A549 (cell line): ENCODE data around the gene MCTP1.

Source experiments
- CTCF ChIP-seq: fragments of >200 bp; sonication (Bioruptor Twin); formaldehyde crosslinking; IDR thresholded peaks from 3 replicates; pipeline ENCODE4 v1.5.1; 2016
- POLR2A ChIP-seq: IDR thresholded peaks from 2 replicates; pipeline ENCODE4 v1.6.1; 2012; ENCODE audit warnings: mild to moderate bottlenecking, low read length

GRCh38 chr5:94750681-94751080 is 534.2 kb downstream of the MCTP1 start:
- TF ChIP-seq CTCF (no peak), POLR2A (no peak)
